ENCODE measurements around the gene FAM184A.

DNA sequence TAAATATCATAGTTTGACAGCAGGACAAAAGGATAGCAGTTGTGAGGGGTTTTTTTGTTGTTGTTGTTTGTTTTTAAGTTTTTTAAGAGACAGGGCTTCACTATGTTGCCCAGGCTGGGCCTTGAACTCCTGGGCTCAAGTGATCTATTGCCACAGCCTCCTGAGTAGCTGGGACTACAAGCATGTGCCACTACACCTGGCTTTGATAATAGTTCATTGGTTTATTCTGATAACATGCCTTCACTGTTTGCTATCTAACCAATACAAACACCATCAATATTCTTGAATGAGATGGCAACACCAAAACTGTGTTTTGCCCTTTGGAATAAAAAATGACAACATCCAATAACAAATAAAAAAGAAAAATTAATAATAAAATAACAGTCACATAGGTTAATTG, 41.2 kb downstream of the FAM184A start:
- TF ChIP-seq CTCF (conservative IDR thresholded peaks at IDR 0.05; ENCODE audit: low read depth, low read length): no peak
- no peak for TF ChIP-seq EZH2 (IDR thresholded peaks at IDR 0.05; ENCODE audit: borderline replicate concordance, low read depth, low read length, poor library complexity, severe bottlenecking)
